DND-41 (cell line): ENCODE measurements around the gene KRT32.

Experiments used
- ATAC-seq: fragments of 200-7000 bp; cut with Tn5 transposase; 3 replicates; pipeline ENCODE4 v1.9.1; 2021; ENCODE audit warnings: low read depth; ENCODE audit not compliant: insufficient read depth
- DNase-seq: peaks from one replicate; pipeline ENCODE4 v3.0.0-alpha.2; 2020
- H2AFZ ChIP-seq: 2 replicates; pipeline ENCODE4 v1.6.0; 2012; ENCODE audit warnings: low read depth, low read length
- H3K27ac ChIP-seq: 2 replicates; pipeline ENCODE4 v1.5.1; 2012; ENCODE audit warnings: low read length, inconsistent platforms
- H3K27me3 ChIP-seq: fragments of 200-600 bp; sonication (generic); 2 replicates; pipeline ENCODE4 v1.6.0; 2012; ENCODE audit warnings: low read length, mild to moderate bottlenecking, inconsistent platforms; ENCODE audit not compliant: insufficient read depth, poor library complexity
- H3K36me3 ChIP-seq: 2 replicates; pipeline ENCODE4 v1.5.1; 2012; ENCODE audit warnings: low read length, inconsistent platforms; ENCODE audit not compliant: insufficient read depth
- H3K4me1 ChIP-seq: 2 replicates; pipeline ENCODE4 v1.5.1; 2012; ENCODE audit warnings: mild to moderate bottlenecking, low read length; ENCODE audit not compliant: insufficient read depth
- H3K4me2 ChIP-seq: 2 replicates; pipeline ENCODE4 v1.6.0; 2012; ENCODE audit warnings: mild to moderate bottlenecking, moderate library complexity, low read length, inconsistent platforms; ENCODE audit not compliant: insufficient read depth
- H3K4me3 ChIP-seq, 2 experiments: fragments of 200-600 bp in 1 of 2; shearing (Covaris generic) in 1 of 2; 2 replicates each; pipeline ENCODE4 v1.5.1; 2012 to 2016; ENCODE audit warnings: inconsistent platforms in 2 of 2, low read length in 2 of 2, mild to moderate bottlenecking in 2 of 2, low read depth in 1 of 2, moderate library complexity in 1 of 2
- H3K79me2 ChIP-seq: 2 replicates; pipeline ENCODE4 v1.6.0; 2012; ENCODE audit warnings: low read length, inconsistent platforms; ENCODE audit not compliant: insufficient read depth
- H3K9ac ChIP-seq: 2 replicates; pipeline ENCODE4 v1.6.0; 2012; ENCODE audit warnings: low read depth, mild to moderate bottlenecking, inconsistent platforms, low read length, moderate library complexity
- H3K9me3 ChIP-seq: 2 replicates; pipeline ENCODE4 v1.5.1; 2012; ENCODE audit warnings: low read length, moderate library complexity, mild to moderate bottlenecking, inconsistent platforms; ENCODE audit not compliant: insufficient read depth, severe bottlenecking
- H4K20me1 ChIP-seq: 2 replicates; pipeline ENCODE4 v1.6.0; 2012; ENCODE audit warnings: low read length; ENCODE audit not compliant: insufficient read depth
- CTCF ChIP-seq: IDR thresholded peaks from 2 replicates; pipeline ENCODE4 v1.5.1; 2012; ENCODE audit warnings: borderline replicate concordance, low read length, moderate library complexity, mild to moderate bottlenecking; ENCODE audit not compliant: poor library complexity, severe bottlenecking; ENCODE audit errors: extremely low read depth
- EZH2 ChIP-seq: IDR thresholded peaks from 3 replicates; pipeline ENCODE4 v1.6.1; 2012; ENCODE audit warnings: borderline replicate concordance, low read depth, mild to moderate bottlenecking, moderate library complexity, low read length, inconsistent platforms; ENCODE audit not compliant: severe bottlenecking

Gene KRT32

GRCh38 chr17:41496803-41497484, 29.8 kb upstream of the KRT32 start:
- Histone ChIP-seq H3K4me1 (peaks cover 4% of the 10 kb centered on the region), H3K79me2 (no peaks in the 10 kb centered on the region), H3K27ac (no peak overlapping the region), H3K9me3 (no peaks in the 10 kb centered on the region), H3K4me2 (peak overlapping the region; percentile 53), H2AFZ (peak overlapping the region; percentile 71; the same call in 1 of the 2 replicates), H3K4me3 (no peak overlapping the region), H3K9ac (no peak overlapping the region), H3K36me3 (no peaks in the 10 kb centered on the region), H4K20me1 (no peaks in the 10 kb centered on the region), H3K27me3 (peaks cover 7% of the 10 kb centered on the region)
- TF ChIP-seq CTCF (peak; percentile 80), EZH2 (no peak)
- ATAC-seq, result peak; percentile 98
- peak; percentile 73 for DNase-seq

- ATAC-seq, result no peak
Measured at GRCh38 chr17:41494524-41494923, 27.3 kb upstream of the KRT32 start.

GRCh38 chr17:41492771-41493170, 25.6 kb upstream of the KRT32 start:
- ATAC-seq (no peak), DNase-seq (no peak)
- Histone ChIP-seq H3K4me1 (peaks cover 4% of the 10 kb centered on the region), H3K9ac (no peak overlapping the region), H3K4me2 (no peak overlapping the region), H3K27ac (no peak overlapping the region), H3K9me3 (no peaks in the 10 kb centered on the region), H3K27me3 (peaks cover 16% of the 10 kb centered on the region), H3K36me3 (no peaks in the 10 kb centered on the region), H4K20me1 (no peaks in the 10 kb centered on the region), H3K4me3 (no peak overlapping the region), H2AFZ (no peak overlapping the region), H3K79me2 (no peaks in the 10 kb centered on the region)
- TF ChIP-seq EZH2 (no peak), CTCF (no peak)

More at GRCh38 chr17:41494524-41494923, 27.3 kb upstream of the KRT32 start:
- no peak overlapping the region for H3K27ac ChIP-seq
- H3K4me2 ChIP-seq, result no peak overlapping the region
- no peaks in the 10 kb centered on the region for H3K79me2 ChIP-seq
- DNase-seq, result no peak
- no peak overlapping the region for H3K4me3 ChIP-seq
- H3K9ac ChIP-seq, result no peak overlapping the region
- H3K36me3 ChIP-seq, result no peaks in the 10 kb centered on the region
- peaks cover 19% of the 10 kb centered on the region for H3K27me3 ChIP-seq
- no peak for TF ChIP-seq CTCF
- no peak for TF ChIP-seq EZH2
- peaks cover 4% of the 10 kb centered on the region for H3K4me1 ChIP-seq
- H3K9me3 ChIP-seq, result no peaks in the 10 kb centered on the region
- H2AFZ ChIP-seq, result no peak overlapping the region
- no peaks in the 10 kb centered on the region for H4K20me1 ChIP-seq

DNA sequence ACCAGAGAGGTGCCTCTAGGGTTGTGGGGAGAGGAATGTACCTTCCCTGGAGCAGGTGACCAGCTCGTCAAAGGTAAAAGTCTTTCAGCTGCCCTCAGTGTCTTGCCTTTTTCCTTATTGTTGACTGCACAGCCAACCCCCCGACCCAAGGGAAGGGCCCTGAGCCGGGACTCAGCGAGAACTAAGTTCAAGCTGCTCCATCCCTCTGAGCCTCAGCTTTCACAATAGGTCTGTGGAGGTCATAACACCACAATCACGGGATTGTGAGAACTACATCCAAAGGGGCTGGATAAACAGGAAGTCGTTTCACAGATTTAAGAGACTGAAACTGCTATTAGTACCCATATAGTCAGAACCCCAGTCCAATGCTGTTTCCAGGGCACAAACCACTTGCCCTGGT, 25.2 kb upstream of the KRT32 start:
- Histone ChIP-seq H4K20me1 (no peaks in the 10 kb centered on the region), H3K4me2 (no peak overlapping the region), H3K36me3 (no peaks in the 10 kb centered on the region), H3K9me3 (no peaks in the 10 kb centered on the region), H3K4me1 (peaks cover 4% of the 10 kb centered on the region), H3K27me3 (peaks cover 16% of the 10 kb centered on the region), H3K4me3 (no peak overlapping the region), H2AFZ (no peak overlapping the region), H3K27ac (no peak overlapping the region), H3K9ac (no peak overlapping the region), H3K79me2 (no peaks in the 10 kb centered on the region)
- ATAC-seq, result no peak
- TF ChIP-seq CTCF (no peak), EZH2 (no peak)
- DNase-seq, result no peak
